MM.1S (cell line): ENCODE data around the gene TNKS1BP1.

Experiments
- CTCF ChIP-seq: fragments of 300-600 bp; sonication (generic); IDR thresholded peaks from 2 replicates; pipeline ENCODE4 v1.5.1; 2016; ENCODE audit warnings: antibody characterized with exemption, low read length, mixed read lengths
- EZH2 ChIP-seq: fragments of 300-600 bp; sonication (generic); optimal IDR thresholded peaks from 2 replicates; pipeline ENCODE3; 2017; ENCODE audit warnings: low read depth, mild to moderate bottlenecking, antibody characterized with exemption, low read length, mixed read lengths
- EZH2phosphoT487 ChIP-seq: fragments of 300-600 bp; sonication (generic); IDR thresholded peaks from 2 replicates; pipeline ENCODE4 v1.6.1; 2018; ENCODE audit warnings: antibody characterized with exemption, low read length

DNA sequence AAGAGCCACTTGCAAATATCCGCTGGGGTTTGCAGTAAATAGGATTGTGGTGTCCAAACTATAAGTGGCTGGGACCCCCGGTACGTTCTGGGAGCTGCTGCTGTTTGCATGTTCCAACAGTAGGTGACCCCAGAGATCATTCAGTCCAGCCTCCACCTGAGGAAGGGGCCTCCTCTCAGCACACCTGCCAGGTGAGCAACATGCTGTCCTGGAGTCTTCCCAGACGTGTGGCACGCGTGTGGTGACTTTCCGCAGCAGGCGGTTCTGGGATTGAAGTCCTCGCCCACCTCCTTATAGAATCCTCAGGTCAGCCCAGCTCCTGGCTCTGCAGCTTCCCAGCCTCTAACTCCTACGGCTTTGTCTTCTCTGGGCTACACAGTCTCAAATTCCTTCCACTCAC, 20.1 kb upstream of the TNKS1BP1 start:
- no peak for TF ChIP-seq EZH2phosphoT487
- TF ChIP-seq CTCF: no peak
- TF ChIP-seq EZH2: no peak
